Measurements from ENCODE around the gene NHSL1.

- TF ChIP-seq GABPA (IDR thresholded peaks at IDR 0.05 in 1 of 2, conservative IDR thresholded peaks at IDR 0.05 in 1 of 2) (no peak), SP1 (IDR thresholded peaks at IDR 0.05) (peak; percentile 69), EGR1 (IDR thresholded peaks at IDR 0.05; ENCODE audit: low read depth in 2 of 2) (no peak), ZBTB33 (IDR thresholded peaks at IDR 0.05) (peak; percentile 22), YY1 (IDR thresholded peaks at IDR 0.05) (peak; percentile 94), TAF1 (conservative IDR thresholded peaks at IDR 0.05) (no peak), RAD21 (IDR thresholded peaks at IDR 0.05) (peak; percentile 26 to 30), FOXA1 (IDR thresholded peaks at IDR 0.05) (peak; percentile 52), HNF4G (IDR thresholded peaks at IDR 0.05) (no peak), RXRA (IDR thresholded peaks at IDR 0.05) (peak; percentile 7 to 49), ATF3 (IDR thresholded peaks at IDR 0.05) (no peak)
- TF ChIP-seq, protein P1, sequence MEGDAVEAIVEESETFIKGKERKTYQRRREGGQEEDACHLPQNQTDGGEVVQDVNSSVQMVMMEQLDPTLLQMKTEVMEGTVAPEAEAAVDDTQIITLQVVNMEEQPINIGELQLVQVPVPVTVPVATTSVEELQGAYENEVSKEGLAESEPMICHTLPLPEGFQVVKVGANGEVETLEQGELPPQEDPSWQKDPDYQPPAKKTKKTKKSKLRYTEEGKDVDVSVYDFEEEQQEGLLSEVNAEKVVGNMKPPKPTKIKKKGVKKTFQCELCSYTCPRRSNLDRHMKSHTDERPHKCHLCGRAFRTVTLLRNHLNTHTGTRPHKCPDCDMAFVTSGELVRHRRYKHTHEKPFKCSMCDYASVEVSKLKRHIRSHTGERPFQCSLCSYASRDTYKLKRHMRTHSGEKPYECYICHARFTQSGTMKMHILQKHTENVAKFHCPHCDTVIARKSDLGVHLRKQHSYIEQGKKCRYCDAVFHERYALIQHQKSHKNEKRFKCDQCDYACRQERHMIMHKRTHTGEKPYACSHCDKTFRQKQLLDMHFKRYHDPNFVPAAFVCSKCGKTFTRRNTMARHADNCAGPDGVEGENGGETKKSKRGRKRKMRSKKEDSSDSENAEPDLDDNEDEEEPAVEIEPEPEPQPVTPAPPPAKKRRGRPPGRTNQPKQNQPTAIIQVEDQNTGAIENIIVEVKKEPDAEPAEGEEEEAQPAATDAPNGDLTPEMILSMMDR (IDR thresholded peaks at IDR 0.05; ENCODE audit: low read depth, low read length, missing input control): no peak
- TF ChIP-seq, protein P2, sequence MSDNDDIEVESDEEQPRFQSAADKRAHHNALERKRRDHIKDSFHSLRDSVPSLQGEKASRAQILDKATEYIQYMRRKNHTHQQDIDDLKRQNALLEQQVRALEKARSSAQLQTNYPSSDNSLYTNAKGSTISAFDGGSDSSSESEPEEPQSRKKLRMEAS (IDR thresholded peaks at IDR 0.05): no peak
- TF ChIP-seq, protein P3, sequence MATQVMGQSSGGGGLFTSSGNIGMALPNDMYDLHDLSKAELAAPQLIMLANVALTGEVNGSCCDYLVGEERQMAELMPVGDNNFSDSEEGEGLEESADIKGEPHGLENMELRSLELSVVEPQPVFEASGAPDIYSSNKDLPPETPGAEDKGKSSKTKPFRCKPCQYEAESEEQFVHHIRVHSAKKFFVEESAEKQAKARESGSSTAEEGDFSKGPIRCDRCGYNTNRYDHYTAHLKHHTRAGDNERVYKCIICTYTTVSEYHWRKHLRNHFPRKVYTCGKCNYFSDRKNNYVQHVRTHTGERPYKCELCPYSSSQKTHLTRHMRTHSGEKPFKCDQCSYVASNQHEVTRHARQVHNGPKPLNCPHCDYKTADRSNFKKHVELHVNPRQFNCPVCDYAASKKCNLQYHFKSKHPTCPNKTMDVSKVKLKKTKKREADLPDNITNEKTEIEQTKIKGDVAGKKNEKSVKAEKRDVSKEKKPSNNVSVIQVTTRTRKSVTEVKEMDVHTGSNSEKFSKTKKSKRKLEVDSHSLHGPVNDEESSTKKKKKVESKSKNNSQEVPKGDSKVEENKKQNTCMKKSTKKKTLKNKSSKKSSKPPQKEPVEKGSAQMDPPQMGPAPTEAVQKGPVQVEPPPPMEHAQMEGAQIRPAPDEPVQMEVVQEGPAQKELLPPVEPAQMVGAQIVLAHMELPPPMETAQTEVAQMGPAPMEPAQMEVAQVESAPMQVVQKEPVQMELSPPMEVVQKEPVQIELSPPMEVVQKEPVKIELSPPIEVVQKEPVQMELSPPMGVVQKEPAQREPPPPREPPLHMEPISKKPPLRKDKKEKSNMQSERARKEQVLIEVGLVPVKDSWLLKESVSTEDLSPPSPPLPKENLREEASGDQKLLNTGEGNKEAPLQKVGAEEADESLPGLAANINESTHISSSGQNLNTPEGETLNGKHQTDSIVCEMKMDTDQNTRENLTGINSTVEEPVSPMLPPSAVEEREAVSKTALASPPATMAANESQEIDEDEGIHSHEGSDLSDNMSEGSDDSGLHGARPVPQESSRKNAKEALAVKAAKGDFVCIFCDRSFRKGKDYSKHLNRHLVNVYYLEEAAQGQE (IDR thresholded peaks at IDR 0.05): peak; percentile 45
These were observed 111.5 kb downstream of the NHSL1 start for GRCh38 chr6:138387577-138388368.

Data from liver (tissue), 3 donors.